ENCODE data around the gene CCDC92B. TPM values are rescaled to one million over a fixed set of nuclear protein-coding genes. Genes with fewer than 3 reads are reported as not detected.

Gene CCDC92B
- total and polyA plus RNA-seq, 9 of the 15 experiments (the other 6 are each of a cell fraction or from before 2014, with no cell fraction given), result not detected

- TF ChIP-seq, protein P1, sequence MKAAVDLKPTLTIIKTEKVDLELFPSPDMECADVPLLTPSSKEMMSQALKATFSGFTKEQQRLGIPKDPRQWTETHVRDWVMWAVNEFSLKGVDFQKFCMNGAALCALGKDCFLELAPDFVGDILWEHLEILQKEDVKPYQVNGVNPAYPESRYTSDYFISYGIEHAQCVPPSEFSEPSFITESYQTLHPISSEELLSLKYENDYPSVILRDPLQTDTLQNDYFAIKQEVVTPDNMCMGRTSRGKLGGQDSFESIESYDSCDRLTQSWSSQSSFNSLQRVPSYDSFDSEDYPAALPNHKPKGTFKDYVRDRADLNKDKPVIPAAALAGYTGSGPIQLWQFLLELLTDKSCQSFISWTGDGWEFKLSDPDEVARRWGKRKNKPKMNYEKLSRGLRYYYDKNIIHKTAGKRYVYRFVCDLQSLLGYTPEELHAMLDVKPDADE (conservative IDR thresholded peaks at IDR 0.05; ENCODE audit: control insufficient read depth, low read depth, low read length), result 0 out of 2 replicates have a peak, but pooled peaks have one; percentile 37
- TF ChIP-seq ATF7 (IDR thresholded peaks at IDR 0.05) (no peak), SIN3A (IDR thresholded peaks at IDR 0.05; ENCODE audit: borderline replicate concordance in 2 of 2, control insufficient read depth in 1 of 2, low read depth in 2 of 2, low read length in 2 of 2) (peak; percentile 68 to 95; a peak in 3 of 4 replicates), KAT7 (CRISPR knock-in tag; IDR thresholded peaks at IDR 0.05; ENCODE audit: borderline replicate concordance) (peak; percentile 51; the same call in 1 of the 2 replicates), DMBX1 (CRISPR knock-in tag; IDR thresholded peaks at IDR 0.05; ENCODE audit: borderline replicate concordance) (peak; percentile 42; the same call in 1 of the 2 replicates), ZNF146 (CRISPR knock-in tag; IDR thresholded peaks at IDR 0.05; ENCODE audit: unreplicated experiment) (no peak), RB1 (IDR thresholded peaks at IDR 0.05; ENCODE audit: low read depth) (peak; percentile 84), FOXM1 (IDR thresholded peaks at IDR 0.05; ENCODE audit: low read depth) (no peak), FOXM1 (CRISPR knock-in tag; IDR thresholded peaks at IDR 0.05; ENCODE audit: low read depth) (peak; percentile 39; the same call in 1 of the 2 replicates), NR2C2 (CRISPR knock-in tag; IDR thresholded peaks at IDR 0.05) (peak; percentile 60; the same call in 1 of the 2 replicates), NR2C2 (tag; IDR thresholded peaks at IDR 0.05) (no peak), ELF4 (CRISPR knock-in tag; IDR thresholded peaks at IDR 0.05) (no peak), MNT (conservative IDR thresholded peaks at IDR 0.05) (peak in 1 of 2 experiments; percentile 41; a peak in 1 of 4 replicates), ZNF830 (CRISPR knock-in tag; IDR thresholded peaks at IDR 0.05) (no peak), TCFL5 (CRISPR knock-in tag; conservative IDR thresholded peaks at IDR 0.05) (no peak), ZBTB7A (IDR thresholded peaks at IDR 0.05; ENCODE audit: borderline replicate concordance, control insufficient read depth, low read depth, low read length) (0 out of 2 replicates have a peak, but pooled peaks have one; percentile 22), ZNF609 (CRISPR knock-in tag; IDR thresholded peaks at IDR 0.05; ENCODE audit: borderline replicate concordance) (no peak), EWSR1 (IDR thresholded peaks at IDR 0.05; ENCODE audit: borderline replicate concordance, low read depth, partially characterized antibody) (no peak), E2F5 (CRISPR knock-in tag; IDR thresholded peaks at IDR 0.05) (0 out of 2 replicates have a peak, but pooled peaks have one; percentile 54)
Measured at GRCh38 chr17:2749784-2750181, 331 bp upstream of the CCDC92B start (continued).
